HG02840 (cell line): Measurements from ENCODE around the gene B3GNT3.

Experiments used
- ATAC-seq: cut with Tn5 transposase; IDR thresholded peaks from one replicate; pipeline ENCODE4 v1.9.1; 2021; ENCODE audit warnings: mild to moderate bottlenecking, moderate library complexity, moderate number of reproducible peaks; ENCODE audit not compliant: unreplicated experiment, low FRiP score

B3GNT3 gene

GRCh38 chr19:17830567-17831418 lies 35.9 kb downstream of the B3GNT3 start:
- ATAC-seq: no peak

DNA sequence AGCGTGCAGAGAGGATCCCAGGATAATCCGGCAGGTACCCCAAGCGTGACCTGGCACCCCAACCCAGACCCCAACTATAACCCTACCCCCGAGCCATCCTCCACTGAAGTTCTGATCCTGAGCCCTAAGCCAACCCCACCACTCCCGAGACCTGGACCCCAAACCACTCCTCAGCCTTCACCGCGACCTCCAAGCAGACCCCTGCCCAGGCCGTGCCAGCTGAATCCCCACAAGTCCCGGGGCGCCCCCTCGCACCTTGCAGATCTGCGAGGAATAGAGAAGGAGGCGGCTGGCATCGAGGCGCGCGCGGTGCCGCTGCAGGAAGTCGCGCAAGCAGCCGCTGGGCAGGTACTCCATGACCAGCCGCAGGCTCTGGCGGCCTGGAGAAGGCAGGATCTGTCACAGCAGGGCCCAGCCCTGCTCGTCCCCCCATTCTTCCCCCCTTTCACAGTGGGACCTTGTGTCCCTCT lies 36.5 kb downstream of the B3GNT3 start:
- ATAC-seq: no peak

DNA sequence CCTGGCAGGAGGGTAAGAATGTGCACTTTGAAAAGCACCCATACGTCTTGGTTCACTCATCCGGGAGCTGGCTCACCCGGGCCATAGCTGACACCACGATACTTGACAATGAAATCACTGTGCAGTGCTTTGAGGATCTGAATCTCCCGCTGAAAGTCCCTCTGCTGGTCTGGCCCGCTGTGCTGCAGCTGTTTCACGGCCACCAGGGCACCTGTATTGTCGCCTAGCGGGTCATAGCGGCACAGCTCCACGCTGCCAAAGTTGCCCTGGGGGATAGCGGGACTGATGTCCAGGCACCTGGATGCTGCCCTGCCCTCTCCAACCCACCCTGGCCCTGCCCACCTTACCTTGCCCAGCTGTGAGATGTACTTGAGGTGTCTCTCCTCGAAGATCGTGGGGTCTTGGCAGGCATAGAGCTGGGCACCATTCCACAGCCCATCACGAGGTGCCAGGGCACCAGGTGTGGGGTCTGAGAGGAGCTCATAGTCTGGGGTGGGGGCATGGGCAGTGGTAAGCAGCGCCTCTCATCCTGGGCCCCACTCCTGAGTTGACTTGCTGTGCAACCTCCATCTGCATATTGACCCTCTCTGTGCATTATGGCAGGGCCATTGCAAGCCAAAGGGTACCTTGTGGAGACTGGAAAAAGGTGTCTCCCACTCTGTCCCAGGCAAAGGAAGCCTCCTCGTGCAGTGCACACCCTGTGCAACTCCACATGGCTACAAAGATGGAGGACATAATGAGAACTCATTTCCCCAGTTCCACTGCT lies 37.7 kb downstream of the B3GNT3 start:
- no peak for ATAC-seq

DNA sequence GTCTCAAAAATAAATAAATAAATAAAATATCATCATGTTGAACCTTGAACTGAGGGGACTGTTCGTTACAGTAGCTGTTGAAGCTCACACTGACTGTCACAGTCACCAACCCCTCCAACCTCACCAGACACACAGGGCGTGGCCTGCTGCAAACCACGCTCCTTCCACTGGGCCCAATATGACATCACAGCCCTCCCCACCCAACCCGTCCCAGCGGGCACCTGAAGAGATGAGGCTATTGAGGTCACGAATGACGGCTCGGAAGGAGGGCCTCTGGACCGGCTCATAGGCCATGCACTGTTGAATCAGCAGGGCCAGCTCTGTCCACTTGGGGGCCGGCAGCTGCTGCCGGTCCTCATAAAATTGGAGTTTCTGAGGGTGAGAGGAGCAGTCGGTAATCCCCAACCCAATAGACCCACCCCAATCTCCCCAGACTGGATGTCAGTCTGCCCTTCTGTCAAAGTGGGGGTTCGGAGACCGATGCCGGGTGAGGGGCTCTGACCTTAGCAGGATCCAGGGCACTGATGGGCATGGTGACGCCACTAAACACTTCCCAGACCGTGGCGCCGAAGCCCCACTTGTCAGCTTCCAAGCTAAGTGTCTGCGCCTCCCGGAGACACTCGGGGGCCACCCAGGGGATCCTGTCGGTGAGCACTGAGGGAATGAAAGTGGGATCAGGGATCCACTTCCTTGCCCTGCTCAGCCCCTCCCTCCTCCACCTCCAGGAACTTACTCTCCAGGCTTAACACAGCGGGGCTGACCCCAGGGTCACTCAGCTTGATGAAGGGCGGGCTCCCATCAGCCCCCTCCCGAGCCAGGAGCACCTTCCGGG lies 39.6 kb downstream of the B3GNT3 start:
- ATAC-seq: no peak

GRCh38 chr19:17835182-17836006 lies 40.5 kb downstream of the B3GNT3 start:
- ATAC-seq: no peak

- no peak for ATAC-seq
These were observed 41.6 kb downstream of the B3GNT3 start for GRCh38 chr19:17836530-17836929.

GRCh38 chr19:17837972-17838371 lies 43.0 kb downstream of the B3GNT3 start:
- ATAC-seq: no peak

DNA sequence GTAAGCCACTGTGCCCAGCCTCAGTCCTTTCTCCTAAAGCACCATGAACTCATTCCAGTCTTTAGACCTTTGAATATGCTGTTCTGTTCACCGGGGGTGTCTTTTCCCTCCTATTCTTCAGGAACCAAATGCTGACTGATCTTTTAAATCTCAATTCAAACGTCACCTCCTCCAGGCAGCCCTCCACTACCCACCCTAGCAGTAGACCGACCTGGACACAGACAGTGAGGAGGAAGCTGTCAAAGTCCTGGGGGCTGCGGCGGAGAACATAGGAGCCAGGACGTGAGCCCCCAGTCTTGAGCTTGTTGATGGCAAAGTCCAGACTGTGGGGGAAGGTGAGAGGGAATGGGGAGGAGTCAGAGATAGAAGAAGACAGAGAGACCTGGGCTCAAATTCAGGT lies 45.1 kb downstream of the B3GNT3 start:
- no peak for ATAC-seq

GRCh38 chr19:17841371-17841809 lies 46.5 kb downstream of the B3GNT3 start:
- no peak for ATAC-seq

GRCh38 chr19:17841810-17842662 lies 47.1 kb downstream of the B3GNT3 start:
- ATAC-seq: no peak

DNA sequence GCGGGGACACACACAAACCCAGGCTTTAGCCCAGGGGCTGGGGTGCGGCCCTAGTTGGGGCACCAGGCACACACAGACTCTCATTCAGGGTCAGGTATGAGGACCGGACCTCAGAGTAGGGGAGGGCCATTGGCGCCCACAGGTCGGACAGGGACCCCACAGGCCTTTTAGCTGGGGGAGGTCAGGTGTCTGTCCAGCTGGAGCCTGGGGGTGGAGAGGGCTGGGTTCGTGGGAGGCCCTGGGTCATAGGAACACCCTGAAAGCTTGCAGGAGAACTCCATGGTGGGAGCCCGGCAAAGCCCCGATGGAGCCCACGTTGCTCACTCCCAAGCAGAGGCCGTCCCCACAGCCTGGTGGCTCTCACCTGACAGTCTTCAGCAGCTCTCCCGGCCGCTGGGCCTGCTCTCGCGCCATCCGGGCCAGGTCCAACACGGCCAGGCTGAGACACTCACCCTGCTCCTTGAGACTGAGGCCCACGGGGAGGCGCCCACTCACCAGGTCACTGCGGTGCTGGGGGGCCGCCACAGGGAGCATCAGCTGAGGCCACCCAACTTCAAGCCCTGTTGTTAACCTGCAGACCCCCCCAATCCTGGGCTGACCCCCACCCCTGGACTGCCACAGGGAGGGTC lies 47.8 kb downstream of the B3GNT3 start:
- no peak for ATAC-seq

DNA sequence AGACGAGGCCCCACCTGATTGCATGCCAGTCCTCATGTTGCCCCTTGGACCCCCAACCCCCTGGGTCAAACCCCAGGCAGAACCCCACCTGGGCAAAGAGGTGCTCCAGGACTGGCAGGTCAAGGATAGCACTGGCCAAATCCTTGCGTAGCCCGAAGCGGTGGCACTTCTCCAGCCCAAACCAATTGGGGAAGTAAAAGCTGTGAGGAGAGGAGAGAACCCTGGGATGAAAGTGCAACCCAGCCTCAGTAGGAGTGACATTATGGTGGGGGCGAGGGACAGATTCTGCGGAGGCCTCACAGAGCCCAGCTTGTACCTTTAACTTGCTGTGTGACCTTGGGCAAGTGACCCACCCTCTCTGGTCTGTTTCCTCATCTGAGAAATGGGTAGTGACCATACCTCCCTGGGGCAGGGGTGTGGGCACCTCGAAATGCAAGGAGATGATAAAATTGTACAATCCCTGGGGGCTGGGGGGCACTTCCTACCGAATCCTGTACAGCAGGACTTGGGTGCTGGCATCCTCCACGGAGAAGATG lies 48.4 kb downstream of the B3GNT3 start:
- no peak for ATAC-seq

- no peak for ATAC-seq
These were observed 49.1 kb downstream of the B3GNT3 start for GRCh38 chr19:17843908-17844490.

GRCh38 chr19:17846146-17846545 lies 51.2 kb downstream of the B3GNT3 start:
- ATAC-seq: no peak

- no peak for ATAC-seq
These were observed 52.8 kb downstream of the B3GNT3 start, which contains the start of gene JAK3 for GRCh38 chr19:17847538-17848366. JAK3 (minus strand) TSS chr19:17847982; CDS start chr19:17844417, 3,565 bp downstream.

GRCh38 chr19:17848595-17849292 lies 53.8 kb downstream of the B3GNT3 start:
- ATAC-seq: no peak
